Measurements from ENCODE around the gene HLA-F.
A peak's percentile ranks its signal among the peaks of the same experiment; 100 is the strongest.

Gene HLA-F

DNA sequence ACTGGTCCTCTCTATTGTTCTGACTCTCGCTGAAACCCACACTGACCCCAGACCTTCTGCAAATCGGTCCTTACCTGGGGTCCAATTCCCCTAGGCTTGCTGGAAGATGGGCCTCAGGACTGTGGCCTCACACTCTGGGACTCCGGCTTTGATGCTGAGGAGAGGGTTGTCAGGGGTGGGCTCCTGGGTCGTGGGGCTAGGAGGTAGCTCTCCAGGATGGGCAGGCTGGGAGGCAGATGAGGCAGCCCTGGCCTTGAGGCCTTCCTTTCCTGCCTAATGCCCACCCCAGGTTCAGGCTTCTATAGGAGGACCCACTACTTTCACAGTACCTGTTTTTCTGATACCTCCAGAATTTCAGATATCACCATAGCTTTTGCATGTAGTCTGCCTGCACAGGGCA lies 21.4 kb downstream of the HLA-F start:
- DNase-seq, result no peak

- no peak for DNase-seq
Observed at GRCh38 chr6:29745386-29745785, 22.2 kb downstream of the HLA-F start.

GRCh38 chr6:29745855-29746449 lies 22.7 kb downstream of the HLA-F start:
- no peak for DNase-seq

GRCh38 chr6:29746846-29747687 lies 23.8 kb downstream of the HLA-F start:
- DNase-seq, result no peak

DNA sequence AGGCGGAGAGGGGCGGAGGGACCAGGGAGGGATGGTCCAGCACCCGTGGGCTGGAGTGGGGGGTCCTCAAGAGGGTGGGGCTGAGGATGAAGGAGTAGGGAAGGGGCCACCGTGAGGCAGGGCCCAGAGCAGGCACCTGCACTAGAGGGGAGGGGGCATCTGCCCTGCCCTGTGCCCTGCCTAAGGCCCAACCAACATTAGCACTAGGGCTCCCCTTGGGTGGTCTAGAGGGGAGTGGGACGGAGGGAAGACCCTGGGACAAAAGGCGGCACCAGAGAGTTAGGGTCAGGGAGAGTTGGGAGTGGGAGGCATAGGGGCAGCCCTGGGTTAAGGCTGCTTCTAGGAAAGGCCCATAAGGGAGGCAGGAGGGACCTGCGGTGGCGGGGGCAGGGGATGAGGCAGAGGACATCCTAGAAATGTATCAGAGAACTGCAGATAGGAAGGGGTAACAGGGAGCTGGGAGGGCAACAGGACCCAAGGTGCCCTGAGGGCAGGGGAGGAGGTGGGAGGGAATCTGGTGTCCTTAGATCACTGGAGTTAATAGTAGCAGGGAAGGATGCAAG lies 24.5 kb downstream of the HLA-F start:
- DNase-seq, result no peak

DNA sequence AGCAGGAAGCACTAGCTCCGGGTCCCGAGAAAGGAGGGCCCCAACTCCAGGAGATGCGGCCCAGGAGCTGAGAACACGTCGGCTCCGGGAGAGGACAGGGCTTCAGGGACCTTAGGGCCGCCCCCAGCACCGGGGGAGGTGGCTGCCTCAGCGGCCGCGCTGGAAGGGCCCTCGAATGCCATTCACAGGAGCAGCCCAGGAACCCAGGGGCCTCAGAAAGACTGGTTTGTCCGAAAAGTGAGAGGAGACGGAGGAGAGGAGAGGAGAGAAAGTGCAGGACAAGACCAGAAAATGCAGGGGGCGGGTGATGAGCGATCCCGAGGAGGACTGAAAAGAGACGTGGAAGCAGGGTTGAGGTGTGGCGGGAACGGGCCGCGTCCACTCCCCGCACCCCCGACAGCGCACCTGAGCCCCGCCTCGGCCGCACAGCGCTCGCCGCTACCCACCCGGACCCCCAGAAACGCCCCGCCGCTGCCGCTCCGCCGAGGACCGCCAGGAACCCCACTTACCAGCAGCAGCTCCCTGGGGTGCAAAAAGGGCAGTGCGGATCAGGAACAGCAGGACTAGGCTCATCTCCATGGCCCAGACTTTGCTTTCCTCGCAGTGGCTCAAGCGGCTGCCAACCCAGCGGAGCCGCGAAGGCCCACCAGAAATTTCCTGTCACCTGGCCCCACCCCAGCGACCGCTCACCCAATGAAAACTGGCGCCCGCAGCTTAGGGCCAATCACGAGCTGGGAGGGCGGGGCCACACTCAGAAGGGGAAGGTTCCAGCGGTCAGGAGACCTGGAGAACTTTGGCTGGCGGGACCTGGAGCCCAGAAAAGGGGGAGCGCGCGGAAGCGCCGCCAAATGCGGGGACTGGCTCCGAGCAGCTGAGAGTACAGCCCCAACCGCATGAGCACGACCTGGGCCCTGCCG lies 25.4 kb downstream of the HLA-F start:
- DNase-seq, result peak; percentile 67

DNA sequence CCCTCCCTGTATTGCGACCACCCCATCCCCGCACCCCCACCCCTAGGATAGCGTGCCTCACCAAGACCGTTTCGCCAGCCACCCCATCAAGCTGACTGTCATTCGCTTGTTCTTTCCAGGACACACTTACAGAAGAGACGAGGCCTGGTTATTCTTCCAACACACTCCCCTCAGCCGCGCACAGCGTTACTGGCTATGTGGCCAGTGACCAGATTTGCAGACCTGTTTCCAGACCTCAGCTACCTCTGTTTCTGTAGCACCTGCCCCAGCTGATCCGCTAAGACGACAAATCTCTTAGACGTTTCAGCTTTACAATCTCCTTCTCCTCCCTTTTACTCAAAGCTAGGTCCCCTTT lies 26.1 kb downstream of the HLA-F start:
- no peak for DNase-seq

DNA sequence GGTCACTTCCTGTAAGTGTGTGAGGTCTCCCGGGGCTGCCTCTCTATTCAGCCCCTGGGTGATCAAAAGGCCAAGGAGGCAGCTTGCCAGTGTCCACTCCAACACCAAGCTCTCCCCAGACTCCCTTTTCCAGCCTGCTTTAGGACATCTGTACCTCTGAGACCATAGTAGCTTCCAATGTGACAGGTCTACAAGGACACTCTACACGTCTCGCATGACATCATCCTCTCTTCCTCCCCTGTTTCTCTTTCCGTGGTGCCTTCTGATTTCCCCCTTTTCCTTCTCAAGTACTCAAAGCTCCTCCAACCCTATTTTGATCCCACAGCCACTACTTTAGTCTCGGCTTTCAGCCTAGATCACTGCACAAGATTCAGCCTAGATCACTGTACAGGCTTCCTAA lies 26.4 kb downstream of the HLA-F start:
- DNase-seq, result no peak

- DNase-seq, result no peak
Observed at GRCh38 chr6:29750709-29751108, 27.5 kb downstream of the HLA-F start.

DNA sequence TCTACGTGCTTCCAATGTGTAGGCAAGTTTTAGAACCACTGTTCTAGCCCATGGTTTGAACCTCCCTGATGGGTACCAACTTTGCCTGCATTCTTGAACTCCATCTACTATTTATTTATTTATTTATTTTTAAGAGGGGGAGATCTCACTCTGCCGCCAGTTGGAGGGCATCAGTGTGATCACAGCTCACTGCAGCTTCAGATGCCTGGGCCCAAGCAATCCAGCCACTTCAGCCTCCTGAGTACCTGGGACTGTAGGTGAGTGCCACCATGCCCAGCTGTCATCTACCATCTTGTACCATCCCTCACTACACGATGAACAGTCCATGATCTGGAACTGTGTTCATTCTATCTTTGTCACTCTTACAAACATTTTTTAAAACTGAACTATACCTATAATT lies 28.2 kb downstream of the HLA-F start:
- no peak for DNase-seq

- DNase-seq, result peak; percentile 74
Observed at GRCh38 chr6:29752451-29753308, 29.4 kb downstream of the HLA-F start.

GRCh38 chr6:29753309-29753644 lies 30.0 kb downstream of the HLA-F start:
- DNase-seq, result no peak

DNA sequence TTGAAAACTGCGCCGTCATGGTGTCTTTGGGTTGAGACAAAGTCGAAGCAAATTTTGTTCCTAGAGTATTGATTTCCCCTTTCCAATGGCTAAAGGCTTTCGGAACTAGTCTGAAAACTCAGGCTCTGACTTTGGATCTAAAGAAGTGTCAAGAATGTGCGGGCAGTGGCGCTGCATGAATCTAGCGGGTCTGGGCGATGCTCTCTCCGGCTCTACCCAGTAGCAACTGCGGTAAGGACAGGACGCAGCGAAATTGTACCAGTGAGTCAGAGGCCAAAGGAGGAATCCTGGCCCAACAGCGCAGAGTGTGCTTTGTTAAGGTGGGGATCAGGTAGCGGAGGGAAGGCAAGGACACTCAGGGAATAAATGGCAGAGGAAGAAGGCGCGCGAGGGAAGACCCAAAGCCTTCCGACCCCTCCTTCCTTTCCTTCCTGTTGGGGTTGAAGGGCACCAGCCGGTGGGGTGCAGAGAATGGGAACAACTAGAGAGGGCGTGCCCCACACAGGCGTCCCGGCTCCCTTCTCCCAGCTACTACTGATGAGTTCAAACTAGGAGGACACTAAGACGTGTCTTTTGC lies 32.1 kb downstream of the HLA-F start:
- DNase-seq, result no peak

DNA sequence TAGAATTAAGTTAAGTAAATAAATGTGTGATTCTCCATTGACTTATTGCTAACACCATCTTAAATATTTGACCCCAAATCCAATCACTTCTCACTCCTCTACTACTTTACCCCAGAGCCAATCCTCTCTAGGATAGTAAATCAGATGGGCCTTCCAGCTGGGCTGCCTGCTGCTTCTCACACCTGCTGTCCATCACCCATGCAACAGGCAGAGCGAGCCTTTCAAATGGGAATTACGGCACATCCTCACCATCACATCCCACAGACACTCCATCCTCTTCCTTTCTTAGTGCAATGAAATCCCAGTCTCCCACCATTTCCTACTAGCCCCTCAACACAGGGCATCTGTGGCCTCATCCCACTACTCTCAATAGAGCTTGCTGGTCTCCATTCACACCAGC lies 34.0 kb downstream of the HLA-F start:
- DNase-seq, result no peak

DNA sequence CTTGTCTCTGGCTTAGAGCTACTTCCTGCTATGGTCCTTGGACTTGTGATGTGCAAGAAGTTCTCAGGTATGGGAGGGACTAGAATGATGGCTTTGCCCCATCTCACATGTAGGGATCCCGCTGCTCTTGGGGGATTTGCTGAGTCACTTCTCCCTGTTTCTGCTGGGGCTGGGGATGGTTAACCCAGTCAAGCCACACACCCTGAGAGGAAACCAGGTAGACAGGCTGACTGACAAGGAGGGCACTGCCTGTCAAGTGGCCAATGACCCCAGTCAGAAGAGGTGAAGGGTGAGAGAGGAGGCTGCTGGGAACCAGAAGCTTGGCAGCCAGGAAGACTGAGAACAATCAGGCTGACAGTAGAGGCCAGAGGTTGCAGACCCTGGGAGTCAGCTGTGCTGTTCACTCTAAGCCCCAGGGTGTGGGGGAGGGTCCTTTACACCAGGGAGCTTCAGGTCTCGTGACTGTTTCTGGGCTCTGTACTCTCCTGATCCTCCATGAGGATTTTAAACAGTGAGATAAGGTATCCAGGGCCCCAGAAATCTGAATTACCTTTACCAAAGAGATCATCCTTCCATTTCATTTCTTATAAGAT lies 34.6 kb downstream of the HLA-F start:
- DNase-seq, result no peak

GRCh38 chr6:29758761-29759160 lies 35.5 kb downstream of the HLA-F start:
- DNase-seq, result no peak

GRCh38 chr6:29759457-29759856 lies 36.2 kb downstream of the HLA-F start:
- peak; percentile 14 for DNase-seq

- DNase-seq, result no peak
Observed at GRCh38 chr6:29760328-29760727, 37.1 kb downstream of the HLA-F start.

DNA sequence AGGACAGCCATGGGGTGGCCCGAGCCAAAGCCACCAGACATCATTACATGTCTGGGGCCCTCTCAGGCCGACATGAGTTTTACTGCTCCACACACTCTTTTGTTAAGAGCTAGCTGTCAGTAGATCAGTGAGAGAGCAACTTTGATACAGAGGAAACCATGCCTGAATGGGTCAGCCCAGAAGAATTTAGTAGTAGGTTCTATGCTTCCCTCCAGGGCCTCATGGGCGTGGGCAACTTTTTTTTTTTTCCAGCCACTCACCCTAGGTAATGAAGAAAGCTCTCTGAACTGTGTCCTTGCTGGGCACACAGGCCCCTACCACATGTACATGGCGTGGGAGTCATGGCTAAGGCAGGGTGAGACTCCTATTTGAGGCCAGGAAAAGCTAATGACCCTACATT lies 38.8 kb downstream of the HLA-F start:
- no peak for DNase-seq

DNA sequence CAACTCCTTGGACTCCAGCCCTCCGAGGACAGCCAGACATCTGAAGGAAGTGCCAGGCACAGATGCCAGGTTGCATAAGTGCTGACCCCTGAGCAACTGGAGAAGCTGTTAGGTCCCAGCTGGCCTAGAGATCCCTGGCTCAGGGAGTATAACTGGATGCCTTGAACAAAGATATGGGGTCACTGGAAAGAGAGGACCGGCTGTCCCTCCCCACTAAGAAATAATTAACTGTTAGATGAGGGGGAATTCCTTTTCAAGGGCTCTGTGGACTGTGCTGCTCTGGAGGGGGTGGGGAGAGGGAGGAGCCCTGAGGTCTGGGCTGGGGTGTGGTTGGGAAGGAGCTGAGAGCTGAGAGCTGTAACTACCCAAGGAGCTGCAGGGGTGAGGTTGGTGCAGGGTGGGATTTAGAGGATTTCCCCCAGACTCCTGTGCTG lies 39.6 kb downstream of the HLA-F start:
- no peak for DNase-seq

DNA sequence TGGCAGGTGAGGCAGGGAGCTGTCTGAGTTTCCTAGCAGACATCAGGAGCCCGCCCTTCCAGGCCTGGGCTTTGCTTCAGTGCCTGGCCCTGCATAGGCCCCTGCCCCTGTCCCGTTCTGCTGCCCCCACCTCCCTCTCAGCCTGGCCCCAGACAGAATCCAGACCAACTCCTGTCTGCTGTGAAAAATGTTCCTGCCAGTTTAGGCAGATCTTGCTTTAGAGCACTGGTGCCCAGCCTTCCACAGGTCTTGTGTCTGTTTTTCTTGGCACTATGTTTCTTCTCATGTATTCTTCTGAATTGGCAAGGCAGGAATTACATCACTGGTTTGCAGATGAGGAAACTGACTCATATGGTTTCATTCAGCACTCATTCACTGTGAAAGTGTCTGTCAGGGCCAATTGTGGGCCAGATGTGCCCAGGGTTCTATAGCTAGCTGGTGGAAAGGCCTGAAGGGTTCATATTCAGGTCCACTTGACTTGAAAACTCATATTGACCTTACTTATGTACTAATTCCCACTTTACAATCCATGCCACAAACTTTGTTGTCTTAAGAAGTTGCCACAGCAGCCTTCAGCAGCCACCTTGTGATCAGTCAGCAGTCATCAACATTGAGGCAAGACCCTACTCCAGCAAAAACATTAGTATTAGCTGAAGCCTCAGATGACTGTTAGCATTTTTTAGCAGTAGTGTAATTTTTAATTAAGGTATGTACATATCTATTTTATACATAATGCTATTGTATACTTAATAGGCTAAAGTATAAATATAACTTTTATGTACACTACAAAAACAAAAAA lies 40.5 kb downstream of the HLA-F start:
- no peak for DNase-seq

Measured in NCI-H69 (cell line).